Astrocyte (in vitro differentiated cells and primary cell): ENCODE measurements around the gene ZBTB34. TPM values are rescaled to one million over a fixed set of nuclear protein-coding genes. Genes with fewer than 3 reads are reported as not detected.

ENCODE experiments used
- DNase-seq: peaks from one replicate; pipeline ENCODE4 v3.0.0-alpha.2; 2010; ENCODE audit warnings: low read depth
- FAIRE-seq: peaks from 2 replicates; lab custom pipeline; 2011; peaks lifted over from hg19 to GRCh38; lab: Jason Lieb, UNC
- H2AFZ ChIP-seq: 2 replicates; pipeline ENCODE4 v1.6.0; 2012; ENCODE audit warnings: low read depth, low read length, inconsistent platforms
- H3K27ac ChIP-seq: 2 replicates; pipeline ENCODE4 v1.5.1; 2011; ENCODE audit warnings: low read depth, low read length, inconsistent platforms
- H3K27me3 ChIP-seq: 2 replicates; pipeline ENCODE4 v1.6.0; 2011; ENCODE audit warnings: low read length, inconsistent platforms; ENCODE audit not compliant: insufficient read depth
- H3K36me3 ChIP-seq: 2 replicates; pipeline ENCODE4 v1.5.1; 2011; ENCODE audit warnings: low read length, inconsistent platforms; ENCODE audit not compliant: insufficient read depth
- H3K4me1 ChIP-seq: 2 replicates; pipeline ENCODE4 v1.5.1; 2011; ENCODE audit warnings: low read length, inconsistent platforms; ENCODE audit not compliant: insufficient read depth
- H3K4me2 ChIP-seq: 2 replicates; pipeline ENCODE4 v1.6.0; 2012; ENCODE audit warnings: low read length, inconsistent platforms
- H3K4me3 ChIP-seq: 2 replicates; pipeline ENCODE4 v1.5.1; 2011; ENCODE audit warnings: low read depth, mild to moderate bottlenecking, low read length, inconsistent platforms; ENCODE audit not compliant: insufficient read depth
- H3K79me2 ChIP-seq: 2 replicates; pipeline ENCODE4 v1.6.0; 2012; ENCODE audit warnings: mild to moderate bottlenecking, low read length, inconsistent platforms; ENCODE audit not compliant: insufficient read depth
- H3K9ac ChIP-seq: 2 replicates; pipeline ENCODE4 v1.6.0; 2012; ENCODE audit warnings: mild to moderate bottlenecking, low read length, inconsistent platforms
- H3K9me3 ChIP-seq: 2 replicates; pipeline ENCODE4 v1.5.1; 2012; ENCODE audit warnings: low read depth, mild to moderate bottlenecking, low read length, inconsistent platforms; ENCODE audit not compliant: insufficient read depth
- H4K20me1 ChIP-seq: 2 replicates; pipeline ENCODE4 v1.6.0; 2012; ENCODE audit warnings: low read length, inconsistent platforms; ENCODE audit not compliant: insufficient read depth
- H3K27ac Mint-ChIP-seq: one replicate; pipeline ENCODE4 v1.8.0; 2021; ENCODE audit warnings: mild to moderate bottlenecking, mixed read lengths; ENCODE audit not compliant: unreplicated experiment
- H3K27me3 Mint-ChIP-seq: one replicate; pipeline ENCODE4 v1.8.0; 2021; ENCODE audit warnings: low read depth, mixed read lengths; ENCODE audit not compliant: unreplicated experiment
- H3K36me3 Mint-ChIP-seq: one replicate; pipeline ENCODE4 v1.8.0; 2021; ENCODE audit warnings: low read depth, mixed read lengths; ENCODE audit not compliant: unreplicated experiment
- H3K4me1 Mint-ChIP-seq: one replicate; pipeline ENCODE4 v1.8.0; 2021; ENCODE audit warnings: low read depth, mixed read lengths; ENCODE audit not compliant: unreplicated experiment
- H3K4me3 Mint-ChIP-seq: one replicate; pipeline ENCODE4 v1.8.0; 2021; ENCODE audit warnings: mild to moderate bottlenecking, moderate library complexity, mixed read lengths; ENCODE audit not compliant: unreplicated experiment
- H3K9me3 Mint-ChIP-seq: one replicate; pipeline ENCODE4 v1.8.0; 2021; ENCODE audit warnings: mild to moderate bottlenecking, mixed read lengths; ENCODE audit not compliant: unreplicated experiment
- EZH2 ChIP-seq: IDR thresholded peaks from 2 replicates; pipeline ENCODE4 v1.6.1; 2012; ENCODE audit warnings: mild to moderate bottlenecking, low read length, inconsistent platforms; ENCODE audit not compliant: insufficient read depth
- total RNA-seq: library from RNA; stranded (reverse); gene quantifications from 2 replicates; pipeline ENCODE4 v1.2.1, GENCODE V29; 2021
- TF ChIP-seq, protein P1 (sequence below): IDR thresholded peaks from 2 replicates; pipeline ENCODE4 v1.5.1; 2011; ENCODE audit warnings: low read depth, mild to moderate bottlenecking, inconsistent platforms, low read length, moderate library complexity; ENCODE audit not compliant: insufficient read depth

The ZBTB34 gene
- total RNA-seq, 1 donor from 2014 or later: 14.7 TPM

GRCh38 chr9:126915281-126915816 lies 54.9 kb downstream of the ZBTB34 start:
- H3K9me3 Mint-ChIP-seq: peaks cover 6% of the 10 kb centered on the region
- DNase-seq: no peak

DNA sequence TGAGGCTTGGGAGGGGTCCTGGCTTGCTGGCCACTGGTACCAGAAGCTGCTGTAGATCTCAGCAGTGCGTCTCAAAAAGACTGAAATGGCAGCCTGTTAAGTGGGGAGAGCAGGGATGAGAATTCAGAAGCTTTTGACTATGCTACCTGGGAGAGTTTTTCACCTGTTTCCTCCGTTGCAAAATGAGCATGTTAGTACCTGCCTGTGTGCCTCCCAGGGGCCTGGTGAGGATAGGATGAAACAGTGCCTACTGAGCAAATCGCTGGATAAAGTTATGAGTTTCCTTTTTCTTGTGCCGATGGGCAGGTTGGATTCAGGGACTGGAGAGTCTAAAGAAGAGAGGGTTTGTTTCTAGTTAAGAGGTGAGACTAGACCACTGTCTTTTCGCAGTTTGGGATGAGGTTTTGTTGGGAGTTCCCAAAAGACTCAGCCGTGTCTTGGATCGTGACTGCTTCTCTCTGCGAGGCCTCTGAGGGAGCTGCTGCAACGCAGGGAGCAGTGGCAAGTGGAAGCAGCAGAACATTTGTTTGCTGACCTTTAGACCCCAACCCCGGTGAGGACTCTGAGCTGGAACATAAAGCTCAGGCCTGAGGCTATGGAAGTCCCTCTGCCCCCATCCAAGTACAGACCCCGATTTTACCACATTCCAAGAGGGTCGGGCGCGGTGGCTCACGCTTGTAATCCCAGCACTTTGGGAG lies 55.6 kb downstream of the ZBTB34 start:
- no peaks in the 10 kb centered on the region for H3K9me3 ChIP-seq
- no peak overlapping the region for H3K27ac ChIP-seq
- no peak overlapping the region for H3K4me3 ChIP-seq
- FAIRE-seq: no peak
- Mint-ChIP-seq H3K27ac (no peak overlapping the region), H3K27me3 (peaks cover 46% of the 10 kb centered on the region), H3K4me3 (peak overlapping the region; percentile 81), H3K9me3 (peaks cover 6% of the 10 kb centered on the region), H3K36me3 (peaks cover 4% of the 10 kb centered on the region), H3K4me1 (peaks cover 1% of the 10 kb centered on the region)
- DNase-seq: no peak
- H2AFZ ChIP-seq: no peak overlapping the region
- TF ChIP-seq, protein P1, sequence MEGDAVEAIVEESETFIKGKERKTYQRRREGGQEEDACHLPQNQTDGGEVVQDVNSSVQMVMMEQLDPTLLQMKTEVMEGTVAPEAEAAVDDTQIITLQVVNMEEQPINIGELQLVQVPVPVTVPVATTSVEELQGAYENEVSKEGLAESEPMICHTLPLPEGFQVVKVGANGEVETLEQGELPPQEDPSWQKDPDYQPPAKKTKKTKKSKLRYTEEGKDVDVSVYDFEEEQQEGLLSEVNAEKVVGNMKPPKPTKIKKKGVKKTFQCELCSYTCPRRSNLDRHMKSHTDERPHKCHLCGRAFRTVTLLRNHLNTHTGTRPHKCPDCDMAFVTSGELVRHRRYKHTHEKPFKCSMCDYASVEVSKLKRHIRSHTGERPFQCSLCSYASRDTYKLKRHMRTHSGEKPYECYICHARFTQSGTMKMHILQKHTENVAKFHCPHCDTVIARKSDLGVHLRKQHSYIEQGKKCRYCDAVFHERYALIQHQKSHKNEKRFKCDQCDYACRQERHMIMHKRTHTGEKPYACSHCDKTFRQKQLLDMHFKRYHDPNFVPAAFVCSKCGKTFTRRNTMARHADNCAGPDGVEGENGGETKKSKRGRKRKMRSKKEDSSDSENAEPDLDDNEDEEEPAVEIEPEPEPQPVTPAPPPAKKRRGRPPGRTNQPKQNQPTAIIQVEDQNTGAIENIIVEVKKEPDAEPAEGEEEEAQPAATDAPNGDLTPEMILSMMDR: no peak
- TF ChIP-seq EZH2: no peak
- no peak overlapping the region for H3K9ac ChIP-seq
- H3K4me2 ChIP-seq: no peak overlapping the region
- H4K20me1 ChIP-seq: no peaks in the 10 kb centered on the region
- H3K79me2 ChIP-seq: no peaks in the 10 kb centered on the region
- peaks cover 4% of the 10 kb centered on the region for H3K27me3 ChIP-seq
- no peaks in the 10 kb centered on the region for H3K4me1 ChIP-seq
- no peaks in the 10 kb centered on the region for H3K36me3 ChIP-seq

More at GRCh38 chr9:126915281-126915816, 54.9 kb downstream of the ZBTB34 start:
- H2AFZ ChIP-seq: no peak overlapping the region
- Mint-ChIP-seq H3K27ac (no peak overlapping the region), H3K27me3 (peaks cover 43% of the 10 kb centered on the region), H3K4me1 (peaks cover 1% of the 10 kb centered on the region), H3K36me3 (peaks cover 2% of the 10 kb centered on the region), H3K4me3 (peak overlapping the region; percentile 81)
- H3K4me3 ChIP-seq: no peak overlapping the region
- no peak overlapping the region for H3K27ac ChIP-seq
- H3K4me1 ChIP-seq: no peaks in the 10 kb centered on the region
- TF ChIP-seq EZH2: no peak
- TF ChIP-seq, protein P1: no peak
- FAIRE-seq: no peak
- no peaks in the 10 kb centered on the region for H3K9me3 ChIP-seq
- no peaks in the 10 kb centered on the region for H4K20me1 ChIP-seq
- peaks cover 4% of the 10 kb centered on the region for H3K27me3 ChIP-seq
- peak overlapping the region; percentile 33 for H3K4me2 ChIP-seq
- no peaks in the 10 kb centered on the region for H3K79me2 ChIP-seq
- H3K36me3 ChIP-seq: no peaks in the 10 kb centered on the region
- H3K9ac ChIP-seq: no peak overlapping the region

DNA sequence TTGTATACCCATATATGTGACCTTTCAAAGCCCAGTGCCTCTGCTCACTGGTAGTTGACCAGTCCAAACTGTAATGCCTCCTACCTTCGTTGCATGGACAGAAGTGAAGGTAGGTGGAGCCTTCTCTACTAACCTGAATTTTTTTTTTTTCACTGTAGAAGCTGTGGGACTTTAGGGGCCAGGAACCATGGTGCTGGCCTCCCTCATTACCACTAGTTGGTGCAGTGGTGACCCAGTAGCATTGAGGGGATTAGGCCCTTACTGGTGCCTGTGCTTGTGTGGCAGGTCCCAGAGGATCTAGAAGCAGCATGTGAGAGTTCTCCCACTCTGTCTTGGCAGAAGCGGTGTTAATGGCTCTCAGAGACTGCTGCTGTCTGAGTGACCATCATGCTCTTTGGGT lies 56.5 kb downstream of the ZBTB34 start:
- Histone ChIP-seq H3K36me3 (no peaks in the 10 kb centered on the region), H3K4me3 (no peak overlapping the region), H4K20me1 (no peaks in the 10 kb centered on the region), H3K4me2 (no peak overlapping the region), H3K27me3 (peaks cover 6% of the 10 kb centered on the region), H3K27ac (no peak overlapping the region), H3K9ac (no peak overlapping the region), H3K9me3 (no peaks in the 10 kb centered on the region), H2AFZ (no peak overlapping the region), H3K4me1 (no peaks in the 10 kb centered on the region), H3K79me2 (no peaks in the 10 kb centered on the region)
- FAIRE-seq: no peak
- Mint-ChIP-seq H3K4me3 (no peak overlapping the region), H3K9me3 (peaks cover 4% of the 10 kb centered on the region), H3K27me3 (peaks cover 49% of the 10 kb centered on the region), H3K4me1 (peaks cover 1% of the 10 kb centered on the region), H3K27ac (no peak overlapping the region), H3K36me3 (peaks cover 5% of the 10 kb centered on the region)
- no peak for TF ChIP-seq EZH2
- TF ChIP-seq, protein P1: no peak
- no peak for DNase-seq
